Right lobe of liver (tissue), 4 donors: ENCODE measurements around the gene SV2C.

Experiments used
- CTCF ChIP-seq, 4 donors: fragments of 200-600 bp in 3 of 4; fragments of 450-650 bp in 1 of 4; IDR thresholded peaks; one replicate each; pipeline versions ENCODE4 v1.5.1 to v1.8.0; 2016 to 2022; ENCODE audit warnings: antibody characterized with exemption in 4 of 4, mild to moderate bottlenecking in 2 of 4
- POLR2A ChIP-seq: fragments of 450-650 bp; IDR thresholded peaks from one replicate; pipeline ENCODE4 v1.6.1; 2017; ENCODE audit warnings: antibody characterized with exemption, mild to moderate bottlenecking
- donor health status: DM: no; HTN: no; CAD: no.
- donor health status: DM: no; HTN: no; CAD: no.
- donor health status: DM: no; HTN: yes; CAD: no.

GRCh38 chr5:76236684-76237083, 153.5 kb downstream of the SV2C start:
- TF ChIP-seq CTCF (IDR thresholded peaks at IDR 0.05) = no peak
- no peak for TF ChIP-seq POLR2A
